ENCODE results near the gene ELMOD3.
"Not testable (repeated sequence)": the region's sequence is repeated elsewhere in the genome, so short reads cannot be mapped to it uniquely, and the experiment has no call there.

The ELMOD3 gene

GRCh38 chr2:85377083-85377482 is 22.5 kb downstream of the ELMOD3 start:
- Histone ChIP-seq H3K4me1 (ENCODE audit: control insufficient read depth, insufficient read depth, low read length) (no peaks in the 10 kb centered on the region), H3K9me3 (ENCODE audit: control insufficient read depth, insufficient read depth, low read depth, low read length) (no peaks in the 10 kb centered on the region), H3K36me3 (ENCODE audit: control insufficient read depth in 2 of 2, insufficient read depth in 1 of 2, low read length in 2 of 2) (peaks cover 5 to 41% of the 10 kb centered on the region in 2 experiments), H3K4me3 (ENCODE audit: low read depth, low read length) (no peak overlapping the region), H3K27ac (ENCODE audit: extremely low read depth, low read depth, low read length) (no peak overlapping the region)
- ChIA-PET POLR2A (no interaction called here), CTCF (interaction anchor here (0.6 kb wide), 1 partner anchor 44 kb away, joined by 3 read pairs; no protein-coding TSS in a partner anchor)
- TF ChIP-seq ZNF549 (tag by site-specific recombination; IDR thresholded peaks at IDR 0.05): no peak

DNA sequence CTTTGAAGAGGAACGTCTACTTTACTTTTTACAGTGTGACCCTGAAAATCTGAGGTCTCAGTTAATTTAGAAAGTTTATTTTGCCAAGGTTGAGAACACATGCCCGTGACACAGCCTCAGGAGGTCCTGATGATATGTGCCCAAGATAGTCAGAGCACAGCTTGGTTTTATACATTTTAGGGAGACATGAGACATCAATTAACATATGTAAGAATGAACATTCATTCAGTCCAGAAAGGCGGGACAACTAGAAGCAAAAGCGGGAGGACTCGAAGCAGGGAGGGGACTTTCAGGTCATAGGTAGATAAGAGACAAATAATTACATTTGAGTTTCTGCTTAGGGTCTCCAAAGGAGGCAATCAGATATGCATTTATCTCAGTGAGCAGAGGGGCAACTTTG is 23.7 kb downstream of the ELMOD3 start:
- no peaks in the 10 kb centered on the region for H3K9me3 ChIP-seq (ENCODE audit: control insufficient read depth, insufficient read depth, low read depth, low read length)
- ChIA-PET POLR2A (no interaction called here), CTCF (no interaction called here)
- no peaks in the 10 kb centered on the region for H3K4me1 ChIP-seq (ENCODE audit: control insufficient read depth, insufficient read depth, low read length)
- H3K36me3 ChIP-seq (ENCODE audit: control insufficient read depth in 2 of 2, insufficient read depth in 1 of 2, low read length in 2 of 2): peaks cover 4 to 41% of the 10 kb centered on the region in 2 experiments
- no peak for TF ChIP-seq ZNF610 (tag by site-specific recombination; IDR thresholded peaks at IDR 0.05; ENCODE audit: borderline replicate concordance)
- TF ChIP-seq KLF10 (tag by site-specific recombination; IDR thresholded peaks at IDR 0.05): no peak
- TF ChIP-seq ZNF560 (tag by site-specific recombination; IDR thresholded peaks at IDR 0.05; ENCODE audit: borderline replicate concordance): no peak
- no peak for TF ChIP-seq ZNF133 (tag by site-specific recombination; IDR thresholded peaks at IDR 0.05)
- no peak for TF ChIP-seq FEZF1 (tag by site-specific recombination; IDR thresholded peaks at IDR 0.05)
- TF ChIP-seq KLF1 (tag by site-specific recombination; IDR thresholded peaks at IDR 0.05): no peak
- no peak for TF ChIP-seq ZFHX2 (tag by site-specific recombination; conservative IDR thresholded peaks at IDR 0.05)
- TF ChIP-seq ZNF302 (tag by site-specific recombination; IDR thresholded peaks at IDR 0.05; ENCODE audit: low read depth): no peak
- H3K27ac ChIP-seq (ENCODE audit: extremely low read depth, low read depth, low read length): no peak overlapping the region
- no peak overlapping the region for H3K4me3 ChIP-seq (ENCODE audit: low read depth, low read length)

DNA sequence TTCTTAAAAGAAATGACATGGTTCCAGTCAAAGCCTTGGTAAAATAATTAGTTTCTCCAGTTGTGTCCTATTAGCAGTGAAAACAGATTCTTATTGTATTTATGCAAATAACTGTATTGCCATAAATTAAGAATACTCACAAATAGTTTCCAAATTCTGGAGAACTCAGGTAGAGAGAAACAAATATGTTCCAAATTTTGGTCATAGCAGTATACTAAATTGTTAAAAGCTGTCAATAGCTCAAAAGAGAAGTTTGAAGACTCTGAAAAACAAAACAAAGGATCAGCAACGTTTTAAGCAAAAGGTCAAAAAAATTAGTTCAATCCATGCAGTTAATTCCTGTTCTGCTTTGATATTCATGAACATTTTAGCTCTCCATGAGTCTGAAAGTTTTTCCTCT is 25.5 kb downstream of the ELMOD3 start:
- TF ChIP-seq ZNF585B (tag by site-specific recombination; IDR thresholded peaks at IDR 0.05) (no peak), SETDB1 (IDR thresholded peaks at IDR 0.05; ENCODE audit: insufficient read length, low read length) (peak; percentile 93)
- Histone ChIP-seq H3K27ac (ENCODE audit: extremely low read depth, low read depth, low read length) (no peak overlapping the region), H3K9me3 (ENCODE audit: control insufficient read depth, insufficient read depth, low read depth, low read length) (no peaks in the 10 kb centered on the region), H3K4me3 (ENCODE audit: low read depth, low read length) (no peak overlapping the region), H3K4me1 (ENCODE audit: control insufficient read depth, insufficient read depth, low read length) (no peaks in the 10 kb centered on the region), H3K36me3 (ENCODE audit: control insufficient read depth in 2 of 2, insufficient read depth in 1 of 2, low read length in 2 of 2) (peaks cover 3 to 51% of the 10 kb centered on the region in 2 experiments)
- CTCF ChIA-PET: interaction anchor here (0.5 to 1.2 kb wide), 2 partner anchors 12 to 96 kb away, joined by 3 to 5 read pairs; no protein-coding TSS in a partner anchor
- POLR2A ChIA-PET: no interaction called here

GRCh38 chr2:85383151-85383550 is 28.6 kb downstream of the ELMOD3 start:
- POLR2A ChIA-PET: interaction anchor here (0.7 kb wide), 2 partner anchors 30 to 1174 kb away, joined by 3 to 4 read pairs; no protein-coding TSS in a partner anchor
- H3K9me3 ChIP-seq (ENCODE audit: control insufficient read depth, insufficient read depth, low read depth, low read length); H3K4me1 ChIP-seq (ENCODE audit: control insufficient read depth, insufficient read depth, low read length); H3K4me3 ChIP-seq (ENCODE audit: low read depth, low read length); H3K27ac ChIP-seq (ENCODE audit: extremely low read depth, low read depth, low read length): not testable (repeated sequence)
- H3K36me3 ChIP-seq (ENCODE audit: control insufficient read depth in 2 of 2, insufficient read depth in 1 of 2, low read length in 2 of 2): peaks cover 3 to 49% of the 10 kb centered on the region in 2 experiments
- CTCF ChIA-PET: interaction anchor here (0.7 kb wide), 1 partner anchor 231 kb away, joined by 3 read pairs; no protein-coding TSS in a partner anchor

DNA sequence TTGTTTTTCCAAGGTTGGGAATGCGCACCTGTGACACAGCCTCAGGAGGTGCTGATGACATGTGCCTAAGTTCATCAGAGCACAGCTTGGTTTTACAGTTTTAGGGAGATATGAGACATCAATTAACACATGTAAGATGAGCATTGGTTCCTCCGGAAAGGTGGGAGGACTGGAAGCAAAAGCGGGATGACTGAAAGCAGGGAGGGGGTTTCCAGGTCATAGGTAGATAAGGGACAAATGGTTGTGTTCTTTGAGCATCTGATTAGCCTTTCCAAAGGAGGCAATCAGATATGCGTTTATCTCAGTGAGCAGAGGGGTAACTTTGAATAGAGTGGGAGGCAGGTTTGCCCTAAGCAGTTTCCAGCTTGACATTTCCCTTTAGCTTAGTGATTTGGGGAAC is 29.3 kb downstream of the ELMOD3 start:
- Histone ChIP-seq H3K36me3 (ENCODE audit: control insufficient read depth in 2 of 2, insufficient read depth in 1 of 2, low read length in 2 of 2) (peaks cover 3 to 49% of the 10 kb centered on the region in 2 experiments), H3K27ac (ENCODE audit: extremely low read depth, low read depth, low read length) (no peak overlapping the region), H3K9me3 (ENCODE audit: control insufficient read depth, insufficient read depth, low read depth, low read length) (no peaks in the 10 kb centered on the region), H3K4me1 (ENCODE audit: control insufficient read depth, insufficient read depth, low read length) (no peaks in the 10 kb centered on the region), H3K4me3 (ENCODE audit: low read depth, low read length) (no peak overlapping the region)
- ChIA-PET CTCF (interaction anchor here (1.1 kb wide), 1 partner anchor 38 kb away, joined by 4 read pairs; no protein-coding TSS in a partner anchor), POLR2A (interaction anchor here (0.6 to 1.0 kb wide), 2 partner anchors 155 to 177 kb away, joined by 3 to 4 read pairs; partner anchors contain the start of genes GGCX and MAT2A)
- TF ChIP-seq ZNF16 (tag by site-specific recombination; IDR thresholded peaks at IDR 0.05; ENCODE audit: low read depth) (no peak), KLF1 (tag by site-specific recombination; IDR thresholded peaks at IDR 0.05) (no peak), ZNF366 (tag by site-specific recombination; conservative IDR thresholded peaks at IDR 0.05) (no peak), ZNF266 (tag by site-specific recombination; IDR thresholded peaks at IDR 0.05; ENCODE audit: low read depth) (no peak), TRIM28 (IDR thresholded peaks at IDR 0.05; ENCODE audit: borderline replicate concordance, low read length) (no peak), ZNF561 (tag by site-specific recombination; IDR thresholded peaks at IDR 0.05; ENCODE audit: borderline replicate concordance) (no peak), ZNF404 (tag by site-specific recombination; IDR thresholded peaks at IDR 0.05) (no peak), ZNF311 (tag by site-specific recombination; IDR thresholded peaks at IDR 0.05; ENCODE audit: borderline replicate concordance) (no peak), PRDM1 (tag by site-specific recombination; IDR thresholded peaks at IDR 0.05) (no peak), ZNF785 (tag by site-specific recombination; IDR thresholded peaks at IDR 0.05) (no peak)
- TF ChIP-seq, protein P1, sequence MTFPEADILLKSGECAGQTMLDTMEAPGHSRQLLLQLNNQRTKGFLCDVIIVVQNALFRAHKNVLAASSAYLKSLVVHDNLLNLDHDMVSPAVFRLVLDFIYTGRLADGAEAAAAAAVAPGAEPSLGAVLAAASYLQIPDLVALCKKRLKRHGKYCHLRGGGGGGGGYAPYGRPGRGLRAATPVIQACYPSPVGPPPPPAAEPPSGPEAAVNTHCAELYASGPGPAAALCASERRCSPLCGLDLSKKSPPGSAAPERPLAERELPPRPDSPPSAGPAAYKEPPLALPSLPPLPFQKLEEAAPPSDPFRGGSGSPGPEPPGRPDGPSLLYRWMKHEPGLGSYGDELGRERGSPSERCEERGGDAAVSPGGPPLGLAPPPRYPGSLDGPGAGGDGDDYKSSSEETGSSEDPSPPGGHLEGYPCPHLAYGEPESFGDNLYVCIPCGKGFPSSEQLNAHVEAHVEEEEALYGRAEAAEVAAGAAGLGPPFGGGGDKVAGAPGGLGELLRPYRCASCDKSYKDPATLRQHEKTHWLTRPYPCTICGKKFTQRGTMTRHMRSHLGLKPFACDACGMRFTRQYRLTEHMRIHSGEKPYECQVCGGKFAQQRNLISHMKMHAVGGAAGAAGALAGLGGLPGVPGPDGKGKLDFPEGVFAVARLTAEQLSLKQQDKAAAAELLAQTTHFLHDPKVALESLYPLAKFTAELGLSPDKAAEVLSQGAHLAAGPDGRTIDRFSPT (tag by site-specific recombination; IDR thresholded peaks at IDR 0.05): no peak

Data from HEK293 (cell line).